ENCODE results near the gene PPIL1.
"Not testable (repeated sequence)": the region's sequence is repeated elsewhere in the genome, so short reads cannot be mapped to it uniquely, and the experiment has no call there.

The PPIL1 gene

GRCh38 chr6:36815962-36816735, 58.5 kb downstream of the PPIL1 start:
- no peak for DNase-seq (ENCODE audit: low read depth in 2 of 2)

GRCh38 chr6:36814249-36814648, 60.4 kb downstream of the PPIL1 start:
- DNase-seq (ENCODE audit: low read depth in 2 of 2) = no peak

GRCh38 chr6:36813526-36813925, 61.1 kb downstream of the PPIL1 start:
- DNase-seq (ENCODE audit: low read depth in 2 of 2) = no peak

GRCh38 chr6:36813047-36813446, 61.6 kb downstream of the PPIL1 start:
- DNase-seq (ENCODE audit: low read depth in 2 of 2) = not testable (repeated sequence)

GRCh38 chr6:36809941-36810803, 64.4 kb downstream of the PPIL1 start:
- no peak for DNase-seq (ENCODE audit: low read depth in 2 of 2)

- DNase-seq (ENCODE audit: low read depth in 2 of 2) = no peak
Observed at GRCh38 chr6:36809156-36809555, 65.4 kb downstream of the PPIL1 start.

- no peak for DNase-seq (ENCODE audit: low read depth in 2 of 2)
Observed at GRCh38 chr6:36808634-36809033, 66.0 kb downstream of the PPIL1 start.

- no peak for DNase-seq (ENCODE audit: low read depth in 2 of 2)
Observed at GRCh38 chr6:36807750-36808149, 66.9 kb downstream of the PPIL1 start.

GRCh38 chr6:36807143-36807542, 67.5 kb downstream of the PPIL1 start:
- DNase-seq (ENCODE audit: low read depth in 2 of 2) = no peak

GRCh38 chr6:36805917-36806316, 68.7 kb downstream of the PPIL1 start:
- no peak for DNase-seq (ENCODE audit: low read depth in 2 of 2)

- no peak for DNase-seq (ENCODE audit: low read depth in 2 of 2)
Observed at GRCh38 chr6:36805096-36805797, 69.4 kb downstream of the PPIL1 start.

Measured in stimulated activated CD4-positive, alpha-beta T cell treated with anti-CD3 and anti-CD28 coated beads, Interleukin-1b, Interleukin-23, amount 100 ng/mL, for 1 hour (primary cell).